Endothelial cell of umbilical vein (primary cell): ENCODE results near the gene SLC15A2. TPM values are rescaled to one million over a fixed set of nuclear protein-coding genes. Genes with fewer than 3 reads are reported as not detected.

Experiments
- BruUV-seq: library from RNA; stranded (reverse); fragments of 400-500 nt; replicated peaks from 2 replicates; lab custom pipeline; 2021; lab: Mats Ljungman, UMichigan
- CTCF ChIA-PET: fragments of 300-600, 350-600 bp; sonication (Branson Sonifier 250); formaldehyde crosslinking; loops from one replicate; lab custom pipeline; 2021; ENCODE audit warnings: antibody characterized with exemption, inconsistent platforms; lab: Charles Lee
- POLR2A ChIA-PET: fragments of 300-600, 350-600 bp; sonication (Branson Sonifier 250); formaldehyde crosslinking; loops from one replicate; lab custom pipeline; 2021; ENCODE audit warnings: antibody characterized with exemption, inconsistent platforms; lab: Charles Lee
- DNase-seq: peaks from one replicate; pipeline ENCODE4 v3.0.0-alpha.2; 2011; ENCODE audit warnings: low read depth, low spot score
- FAIRE-seq: peaks from 2 replicates; lab custom pipeline; 2011; peaks lifted over from hg19 to GRCh38; lab: Jason Lieb, UNC
- H2AFZ ChIP-seq: 2 replicates; pipeline ENCODE4 v1.6.0; 2012; ENCODE audit warnings: low read depth, low read length, control low read depth, inconsistent platforms
- H3K27ac ChIP-seq: 2 replicates; pipeline ENCODE4 v1.5.1; 2011; ENCODE audit warnings: low read depth, mild to moderate bottlenecking, control low read depth, low read length, moderate library complexity; ENCODE audit not compliant: insufficient read depth
- H3K27me3 ChIP-seq, 2 experiments: 2 replicates each; pipeline versions ENCODE4 v1.6.0 to v1.6.1; 2011; ENCODE audit warnings: low read length in 2 of 2, mixed read lengths in 1 of 2; ENCODE audit not compliant: control insufficient read depth in 2 of 2, insufficient read depth in 2 of 2
- H3K36me3 ChIP-seq, 2 experiments: 2 replicates in 1 of 2; 3 replicates in 1 of 2; pipeline ENCODE4 v1.5.1; 2011; ENCODE audit warnings: low read length in 2 of 2, mild to moderate bottlenecking in 1 of 2, moderate library complexity in 1 of 2; ENCODE audit not compliant: control insufficient read depth in 2 of 2, insufficient read depth in 2 of 2; ENCODE audit errors: extremely low read depth in 1 of 2
- H3K4me1 ChIP-seq: 3 replicates; pipeline ENCODE4 v1.5.1; 2011; ENCODE audit warnings: mild to moderate bottlenecking, low read length; ENCODE audit not compliant: control insufficient read depth, insufficient read depth; ENCODE audit errors: extremely low read depth
- H3K4me2 ChIP-seq: 2 replicates; pipeline ENCODE4 v1.6.1; 2011; ENCODE audit warnings: low read length, control low read depth, mixed read lengths; ENCODE audit not compliant: insufficient read depth
- H3K4me3 ChIP-seq, 3 experiments: fragments of 200-600 bp in 1 of 3; sonication (generic), shearing (Covaris generic) in 1 of 3; replicated peaks in 1 of 3; 2 replicates each; pipeline ENCODE4 v1.5.1; 2011 to 2016; ENCODE audit warnings: control low read depth in 3 of 3, low read length in 3 of 3, mild to moderate bottlenecking in 2 of 3, inconsistent platforms in 1 of 3, low read depth in 1 of 3, moderate library complexity in 1 of 3; ENCODE audit not compliant: insufficient read depth in 1 of 3
- H3K79me2 ChIP-seq: 2 replicates; pipeline ENCODE4 v1.6.0; 2012; ENCODE audit warnings: low read length, inconsistent platforms; ENCODE audit not compliant: control insufficient read depth, insufficient read depth
- H3K9ac ChIP-seq: replicated peaks from 2 replicates; pipeline ENCODE3; 2011; ENCODE audit warnings: low read length, control low read depth; ENCODE audit not compliant: insufficient read depth; ENCODE audit errors: extremely low read depth
- H3K9me1 ChIP-seq: replicated peaks from 3 replicates; pipeline ENCODE4 v1.6.0; 2011; ENCODE audit warnings: mild to moderate bottlenecking, low read length; ENCODE audit not compliant: control insufficient read depth, insufficient read depth; ENCODE audit errors: extremely low read depth
- H3K9me3 ChIP-seq: replicated peaks from 2 replicates; pipeline ENCODE4 v1.5.1; 2012; ENCODE audit warnings: low read length, inconsistent platforms; ENCODE audit not compliant: control insufficient read depth, insufficient read depth
- H4K20me1 ChIP-seq: replicated peaks from 2 replicates; pipeline ENCODE3; 2011; ENCODE audit warnings: mild to moderate bottlenecking, low read length; ENCODE audit not compliant: control insufficient read depth, insufficient read depth; ENCODE audit errors: extremely low read depth
- CTCF ChIP-seq, 2 donors: IDR thresholded peaks; 1 replicate in 1 of 2; 2 replicates in 1 of 2; pipeline ENCODE4 v1.5.1; 2011; ENCODE audit warnings: low read length in 2 of 2, mild to moderate bottlenecking in 2 of 2, moderate library complexity in 2 of 2, control low read depth in 1 of 2, inconsistent platforms in 1 of 2, low read depth in 1 of 2; ENCODE audit not compliant: insufficient read depth in 1 of 2; ENCODE audit errors: extremely low read depth in 1 of 2
- EZH2 ChIP-seq: IDR thresholded peaks from 2 replicates; pipeline ENCODE4 v1.6.1; 2012; ENCODE audit warnings: borderline replicate concordance, low read depth, mild to moderate bottlenecking, moderate library complexity, low read length, inconsistent platforms; ENCODE audit not compliant: severe bottlenecking
- FOS ChIP-seq: IDR thresholded peaks from 2 replicates; pipeline ENCODE4 v1.6.1; 2011; ENCODE audit warnings: mild to moderate bottlenecking, low read length, moderate library complexity, borderline replicate concordance; ENCODE audit not compliant: insufficient read depth
- GATA2 ChIP-seq: IDR thresholded peaks from 2 replicates; pipeline ENCODE4 v1.7.0; 2011; ENCODE audit warnings: low read depth, mild to moderate bottlenecking, moderate library complexity, mixed read lengths, low read length; ENCODE audit not compliant: insufficient read length, insufficient read depth
- JUN ChIP-seq: IDR thresholded peaks from 2 replicates; pipeline ENCODE4 v1.6.1; 2011; ENCODE audit warnings: borderline replicate concordance, low read depth; ENCODE audit not compliant: insufficient read length, insufficient read depth
- MAX ChIP-seq: IDR thresholded peaks from 2 replicates; pipeline ENCODE4 v1.6.1; 2011; ENCODE audit not compliant: insufficient read depth, insufficient read length
- MYC ChIP-seq: IDR thresholded peaks from one replicate; pipeline ENCODE4 v1.6.1; 2011; ENCODE audit warnings: mild to moderate bottlenecking, low read depth, low read length
- POLR2A ChIP-seq: IDR thresholded peaks from 2 replicates; pipeline ENCODE4 v1.6.1; 2012; ENCODE audit warnings: low read depth, mild to moderate bottlenecking, control low read depth, low read length
- POLR2AphosphoS5 ChIP-seq: IDR thresholded peaks from 2 replicates; pipeline ENCODE4 v1.6.1; 2012; ENCODE audit warnings: low read depth, mild to moderate bottlenecking, control low read depth, low read length, moderate library complexity; ENCODE audit not compliant: insufficient read depth
- dilution Hi-C: fragments of 300-500 bp; cut with MboI; formaldehyde crosslinking; loops from one replicate; pipeline ENCODE4 v1.15.0; 2019; ENCODE audit warnings: low sequenced_read_pairs; ENCODE audit not compliant: extremely low pct_ligation_motif_present
- intact Hi-C: fragments of 100-400 bp; cut with micrococcal nuclease; formaldehyde crosslinking; loops from one replicate; pipeline ENCODE4 v1.10.0; 2022
- polyA plus RNA-seq, 4 experiments: library from polyadenylated mRNA; depleted of rRNA in 3 of 4; stranded (reverse) in 3 of 4; unstranded in 1 of 4; fragments of >200 nt; gene quantifications; 2 replicates each; pipeline versions ENCODE4 v1.2.1 to v1.2.3, GENCODE V29; 2011 to 2012; ENCODE audit warnings: missing spikeins in 1 of 4
- total RNA-seq: library from RNA; stranded (reverse); gene quantifications from 2 replicates; pipeline ENCODE4 v1.2.3, GENCODE V29; 2021

The SLC15A2 gene
- total and polyA plus RNA-seq, 2 donors (not counting 3 experiments of a cell fraction or from before 2014, with no cell fraction given), result 0.11 to 0.39 TPM

- no peak overlapping the region for H3K4me2 ChIP-seq
- FAIRE-seq (no peak), DNase-seq (no peak)
- H4K20me1 ChIP-seq, result no peaks in the 10 kb centered on the region
- H3K9me3 ChIP-seq, result no peaks in the 10 kb centered on the region
- intact Hi-C loops (no loop called here), dilution Hi-C loops (no loop called here)
- no peak for TF ChIP-seq EZH2
- TF ChIP-seq CTCF (IDR thresholded peaks at IDR 0.05; ENCODE audit: extremely low read depth in 1 of 2, insufficient read depth in 1 of 2, low read depth in 1 of 2, low read length in 2 of 2), result no peak
- TF ChIP-seq POLR2AphosphoS5, result no peak
- TF ChIP-seq JUN, result no peak
- TF ChIP-seq FOS, result no peak
- TF ChIP-seq GATA2, result no peak
- TF ChIP-seq MAX, result no peak
- TF ChIP-seq POLR2A, result no peak
- TF ChIP-seq MYC, result no peak
- peaks cover 0 to 3% of the 10 kb centered on the region in 2 experiments for H3K27me3 ChIP-seq
- no peak overlapping the region for H3K9ac ChIP-seq
- H2AFZ ChIP-seq, result no peak overlapping the region
- ChIA-PET CTCF (no interaction called here), POLR2A (no interaction called here)
- H3K36me3 ChIP-seq, result no peaks in the 10 kb centered on the region
- no peak overlapping the region for H3K27ac ChIP-seq
- no peaks in the 10 kb centered on the region for H3K9me1 ChIP-seq
- no TSS peak for BruUV-seq
- no peaks in the 10 kb centered on the region for H3K79me2 ChIP-seq
- H3K4me1 ChIP-seq, result no peaks in the 10 kb centered on the region
- no peak overlapping the region for H3K4me3 ChIP-seq
Measured at GRCh38 chr3:121962443-121962842, 68.2 kb downstream of the SLC15A2 start.
